GM21390 (cell line): ENCODE data around the gene ZBTB17.
"Not testable (repeated sequence)": the region's sequence is repeated elsewhere in the genome, so short reads cannot be mapped to it uniquely, and the experiment has no call there.

Source experiments
- ATAC-seq: cut with Tn5 transposase; IDR thresholded peaks from one replicate; pipeline ENCODE4 v1.9.1; 2021; ENCODE audit not compliant: unreplicated experiment

Gene ZBTB17

DNA sequence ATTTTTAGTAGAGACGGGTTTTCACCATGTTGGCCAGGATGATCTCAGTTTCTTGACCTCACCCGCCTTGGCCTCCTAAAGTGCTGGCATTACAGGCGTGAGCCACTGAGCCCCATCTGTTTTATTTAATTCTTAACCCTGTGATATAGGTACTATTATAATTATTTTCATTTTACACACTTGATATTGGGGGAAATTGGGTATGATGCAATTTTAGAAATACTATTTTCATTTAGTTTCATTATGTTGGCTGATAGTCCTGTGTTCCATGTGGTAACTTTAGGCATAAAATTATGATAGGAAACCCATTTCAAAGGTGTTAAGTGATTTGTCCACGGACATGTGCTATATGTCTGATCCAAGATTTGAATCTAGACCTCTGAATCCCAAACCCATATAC is 67.3 kb downstream of the ZBTB17 start:
- no peak for ATAC-seq

DNA sequence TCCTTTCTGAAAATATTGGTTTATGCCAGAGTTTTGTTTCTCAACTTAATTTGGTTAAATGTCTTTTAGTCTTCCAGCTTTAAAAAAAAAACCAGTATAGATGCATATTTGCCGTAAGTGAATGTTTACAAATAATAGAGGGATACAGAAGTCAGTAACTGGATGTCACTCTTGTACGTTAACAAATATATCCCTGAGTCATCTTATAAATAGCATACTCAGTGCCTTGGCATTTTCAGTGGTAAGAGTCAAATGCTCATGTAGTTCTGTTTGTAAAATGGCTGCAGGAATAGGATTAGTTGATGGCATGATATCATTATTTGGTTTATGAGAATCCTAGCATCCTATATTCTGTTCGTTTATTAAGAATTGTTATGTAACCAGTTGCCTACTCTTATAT is 73.0 kb downstream of the ZBTB17 start:
- no peak for ATAC-seq

DNA sequence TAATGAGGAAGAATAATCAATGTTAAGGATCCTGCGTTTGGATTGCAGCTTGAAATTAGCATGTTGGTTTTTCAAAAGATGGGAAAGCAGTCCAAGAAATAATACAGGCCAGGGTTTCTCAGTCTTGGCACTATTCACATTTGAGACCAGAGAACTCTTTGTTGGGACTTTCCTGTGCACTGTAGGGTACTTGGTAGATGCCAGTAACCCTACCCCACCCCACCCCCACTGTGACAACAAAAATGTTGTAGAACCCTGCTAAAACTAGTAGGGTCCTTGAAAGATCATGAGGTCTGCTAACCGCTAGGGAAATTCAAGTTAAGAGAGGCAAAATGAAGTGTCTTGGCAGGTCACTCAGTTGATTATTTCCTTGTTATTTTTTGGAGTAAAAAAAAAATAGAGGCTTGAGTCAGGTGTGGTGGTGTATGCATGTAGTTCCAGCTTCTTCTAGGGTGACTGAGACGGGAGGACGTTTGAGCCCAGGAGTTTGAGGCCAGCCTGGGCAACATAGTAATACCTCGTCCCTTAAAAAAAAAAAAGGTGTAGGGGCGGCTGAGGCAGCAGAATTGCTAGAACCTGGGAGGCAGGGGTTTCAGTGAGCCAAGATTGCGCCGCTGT is 75.1 kb downstream of the ZBTB17 start:
- no peak for ATAC-seq

DNA sequence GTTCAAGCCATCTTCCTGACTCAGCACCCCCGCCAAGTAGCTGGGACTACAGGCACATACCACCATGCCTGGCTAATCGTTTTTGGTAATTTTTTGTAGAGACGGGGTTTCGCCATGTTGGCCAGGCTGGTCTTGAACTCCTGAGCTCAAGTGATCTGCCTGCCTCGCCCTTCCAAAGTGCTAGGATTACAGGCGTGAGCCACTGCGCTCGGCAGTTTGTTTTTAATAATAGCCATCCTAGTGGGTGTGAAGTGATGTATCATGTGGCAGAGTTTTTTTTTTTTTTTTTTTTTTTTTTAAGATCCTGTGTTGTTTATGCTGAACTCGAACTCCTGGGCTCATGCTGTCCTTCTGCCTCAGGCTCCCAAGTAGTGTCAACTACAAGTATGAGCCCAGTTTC is 76.6 kb downstream of the ZBTB17 start:
- no peak for ATAC-seq

DNA sequence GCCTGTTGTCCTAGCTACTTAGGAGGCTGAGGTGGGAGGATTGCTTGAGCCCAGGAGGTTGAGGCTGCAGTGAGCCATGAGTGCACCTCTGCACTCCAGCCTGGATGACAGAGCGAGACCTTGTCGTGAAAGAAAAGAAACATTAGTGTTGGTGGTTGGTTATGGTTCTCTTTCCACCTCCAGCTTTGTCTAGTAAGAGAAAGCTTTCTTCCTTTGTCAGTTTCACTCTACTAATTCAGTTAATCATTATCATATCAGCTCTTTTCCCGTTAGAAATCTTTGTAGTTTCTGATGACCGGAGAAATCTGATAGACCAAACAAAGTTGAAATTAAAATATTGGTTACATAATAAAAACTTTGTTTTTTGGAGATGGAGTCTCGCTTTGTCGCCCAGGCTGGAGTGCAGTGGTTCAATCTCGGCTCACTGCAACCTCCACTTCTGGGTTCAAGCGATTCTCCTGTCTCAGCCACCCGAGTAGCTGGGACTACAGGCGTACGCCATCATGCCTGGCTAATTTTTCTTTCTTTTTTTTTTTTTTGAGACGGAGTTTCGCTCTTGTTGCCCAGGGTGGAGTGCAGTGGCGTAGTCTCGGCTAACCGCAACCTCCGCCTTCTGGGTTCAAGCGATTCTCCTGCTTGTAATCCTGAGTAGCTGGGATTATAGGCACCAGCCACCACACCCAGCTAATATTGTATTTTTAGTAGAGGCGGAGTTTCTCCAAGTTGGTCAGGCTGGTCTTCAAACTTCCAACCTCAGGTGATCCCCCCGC is 78.9 kb downstream of the ZBTB17 start:
- ATAC-seq: not testable (repeated sequence)

DNA sequence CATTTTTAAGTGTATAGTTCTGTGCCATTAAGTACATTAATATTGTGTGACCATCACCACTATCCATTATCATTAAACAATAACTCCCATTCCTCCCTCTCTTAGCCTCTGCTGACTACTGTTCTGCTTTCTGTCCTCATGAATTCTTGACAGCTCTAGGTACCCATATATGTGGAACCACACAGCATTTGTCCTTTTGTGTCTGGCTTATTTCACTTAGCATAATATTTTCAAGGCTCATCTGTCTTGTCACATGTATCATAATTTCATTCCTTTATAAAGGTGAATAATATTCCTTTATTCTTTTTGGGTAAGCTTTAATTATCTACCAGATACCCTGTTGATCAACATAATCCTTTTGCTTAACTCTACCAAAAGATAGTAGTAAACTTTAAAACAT is 80.7 kb downstream of the ZBTB17 start:
- no peak for ATAC-seq

DNA sequence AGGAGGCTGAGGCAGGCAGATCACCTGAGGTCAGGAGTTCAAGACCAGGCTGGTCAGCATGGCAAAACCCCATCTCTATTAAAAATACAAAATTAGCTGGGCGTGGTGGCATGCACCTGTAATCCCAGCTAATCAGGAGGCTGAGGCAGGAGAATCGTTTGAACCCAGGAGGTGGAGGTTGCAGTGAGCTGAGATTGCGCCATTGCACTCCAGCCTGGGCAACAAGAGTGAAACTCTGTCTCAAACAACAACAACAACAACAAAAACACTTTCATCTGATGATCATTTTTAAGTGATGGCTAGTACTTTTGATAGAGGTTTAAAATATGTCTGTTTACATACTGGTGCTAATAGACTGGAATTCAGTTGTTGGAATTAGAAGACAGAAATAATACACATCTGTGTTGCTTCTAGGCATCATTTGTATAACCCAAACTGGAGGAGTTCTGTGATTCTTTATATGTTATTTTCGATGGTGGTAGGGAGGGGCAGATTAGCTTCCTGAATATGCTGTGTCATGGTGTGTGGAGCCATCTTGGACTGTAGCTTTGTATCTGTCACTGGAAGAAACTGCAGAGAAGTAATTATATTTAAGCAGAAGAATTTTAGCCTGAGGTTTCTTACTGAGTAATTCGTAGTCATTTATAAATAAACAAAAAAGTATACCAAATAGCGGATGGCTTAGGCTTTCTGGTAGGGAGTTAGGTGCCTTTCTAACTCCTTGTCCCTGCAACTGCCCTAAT is 82.9 kb downstream of the ZBTB17 start:
- ATAC-seq: not testable (repeated sequence)
